Measurements from ENCODE around the gene GAPT.
A peak's percentile ranks its signal among the peaks of the same experiment; 100 is the strongest.

The GAPT gene

DNA sequence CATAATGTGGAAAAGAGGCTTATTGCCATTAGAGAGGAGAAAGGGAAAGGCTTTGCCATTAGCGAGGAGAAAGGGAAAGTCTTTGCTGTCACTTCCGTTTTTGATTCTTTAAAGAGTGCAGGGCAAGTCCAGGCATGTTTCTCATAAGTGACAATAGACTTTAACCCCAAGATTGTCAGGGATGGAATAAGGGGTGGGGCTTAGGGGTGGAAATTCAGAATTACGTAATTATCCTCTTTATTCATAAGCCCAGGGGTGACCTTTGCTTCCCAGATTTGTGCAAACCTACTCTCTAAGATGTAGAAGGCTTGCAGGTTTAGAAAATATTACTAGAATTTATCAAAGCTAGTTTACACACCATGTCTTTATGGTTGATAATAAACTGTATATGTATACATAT, 29.1 kb upstream of the GAPT start:
- peak; percentile 15 for DNase-seq

DNA sequence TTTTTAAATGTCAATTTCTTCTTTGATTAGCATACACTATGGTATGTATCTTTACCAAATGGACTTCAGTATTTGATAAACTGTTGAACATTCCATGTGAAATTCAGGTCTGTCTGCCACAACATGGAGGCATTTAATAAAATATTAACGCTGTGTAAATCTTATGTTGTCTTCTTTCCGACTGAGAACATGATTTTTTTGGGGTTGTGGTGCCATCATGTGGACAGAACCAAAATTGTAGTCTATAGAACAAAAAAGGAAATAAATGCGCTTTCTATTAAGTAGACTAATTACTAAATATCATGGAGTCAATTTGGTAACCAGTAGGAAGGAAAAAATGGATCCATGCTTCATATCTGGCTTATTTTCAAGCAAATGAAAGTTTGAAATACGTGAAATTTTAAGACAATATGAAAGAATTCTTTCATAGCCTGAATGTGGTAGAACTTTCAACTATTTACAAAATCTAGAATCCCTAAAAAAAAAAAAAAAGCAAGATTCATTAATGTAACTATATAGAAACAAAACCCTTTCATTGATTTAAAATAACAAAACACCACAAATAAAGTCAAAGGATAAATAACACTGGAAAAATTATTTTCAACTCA, 28.5 kb upstream of the GAPT start:
- peak; percentile 67 for DNase-seq

DNA sequence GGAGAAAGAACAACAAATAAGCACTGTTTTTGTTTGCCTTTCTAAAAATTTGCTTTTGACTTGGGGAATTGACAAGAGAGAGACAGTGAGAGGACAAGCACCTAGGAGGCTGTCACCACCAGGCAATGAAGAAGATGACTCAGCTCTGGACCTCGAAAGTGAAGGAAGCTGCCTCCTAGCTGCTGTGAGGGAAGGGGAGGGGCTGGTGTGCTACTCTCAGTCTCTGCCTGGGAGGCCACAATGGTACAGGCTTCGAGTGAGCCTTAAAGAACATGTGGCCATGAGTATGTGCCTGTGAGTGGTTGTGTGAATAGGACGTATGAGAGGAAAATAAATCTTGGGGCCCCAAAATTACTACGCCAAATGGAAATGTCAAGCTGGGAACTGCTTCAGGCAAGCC, 24.3 kb upstream of the GAPT start:
- DNase-seq, result peak; percentile 68

DNA sequence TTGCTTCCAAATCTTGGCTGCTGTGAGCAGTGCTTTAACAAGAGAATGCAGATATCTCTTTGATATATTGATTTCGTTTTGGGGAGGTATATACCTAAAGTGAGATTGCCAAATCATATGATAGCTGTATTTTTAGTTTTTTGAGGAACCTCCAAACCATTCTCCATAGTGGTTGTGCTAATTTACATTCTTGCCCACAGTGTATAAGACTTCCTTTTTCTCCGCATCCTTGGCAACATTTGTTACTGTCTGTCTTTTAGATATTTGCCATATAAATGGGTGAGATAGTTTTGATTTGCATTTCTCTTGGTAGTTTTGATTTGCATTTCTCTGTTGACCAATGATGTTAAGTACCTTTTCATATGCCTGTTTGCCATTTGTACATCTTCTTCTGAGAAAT, 21.3 kb upstream of the GAPT start:
- no peak for DNase-seq

DNA sequence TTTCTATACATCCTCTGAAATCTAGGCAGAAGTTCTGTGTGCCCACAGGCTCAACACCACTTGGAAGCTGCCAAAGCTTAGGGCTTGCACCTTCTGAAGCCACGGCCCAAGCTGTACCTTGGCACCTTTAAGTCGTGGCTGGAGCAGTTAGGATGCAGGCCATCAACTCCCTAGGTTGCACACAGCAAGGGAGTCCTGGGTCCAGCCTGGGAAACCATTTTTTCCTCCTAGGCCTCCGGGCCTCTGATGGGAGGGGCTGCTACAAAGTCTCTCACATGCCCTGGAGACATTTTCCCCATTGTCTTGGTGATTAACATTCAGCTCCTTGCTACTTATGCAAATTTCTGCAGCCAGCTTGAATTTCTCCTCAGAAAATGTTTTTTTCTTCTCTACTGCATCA, 15.8 kb upstream of the GAPT start:
- no peak for DNase-seq

DNA sequence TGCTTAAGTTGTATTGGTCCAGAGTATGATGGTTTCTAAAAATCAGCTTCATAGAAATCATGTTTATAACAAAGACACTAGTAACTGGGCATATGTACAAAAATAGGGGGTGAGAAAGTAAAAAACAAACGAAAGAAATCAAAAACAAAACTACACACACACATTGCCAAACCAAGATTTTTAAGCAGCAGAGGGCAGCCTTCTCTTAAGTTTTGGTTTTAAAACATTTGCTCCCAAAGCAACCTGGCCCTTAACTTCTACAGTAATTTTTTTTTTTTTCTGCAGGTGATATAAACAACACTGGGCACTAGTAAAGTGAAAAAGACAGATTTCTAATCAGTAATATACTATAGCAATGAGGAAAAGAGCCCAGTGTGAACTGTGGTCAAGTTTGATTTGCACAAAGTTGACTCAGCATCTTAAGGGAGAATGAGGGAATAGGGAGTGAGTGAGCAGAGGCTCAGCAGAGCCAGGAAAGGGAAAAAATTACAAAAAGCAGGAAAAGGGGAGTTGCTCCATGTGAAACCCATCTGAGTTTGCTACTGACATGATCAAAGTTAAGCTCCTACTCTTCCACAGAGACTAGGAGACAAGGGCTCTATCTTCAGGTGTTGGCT, 13.4 kb upstream of the GAPT start:
- no peak for DNase-seq

DNA sequence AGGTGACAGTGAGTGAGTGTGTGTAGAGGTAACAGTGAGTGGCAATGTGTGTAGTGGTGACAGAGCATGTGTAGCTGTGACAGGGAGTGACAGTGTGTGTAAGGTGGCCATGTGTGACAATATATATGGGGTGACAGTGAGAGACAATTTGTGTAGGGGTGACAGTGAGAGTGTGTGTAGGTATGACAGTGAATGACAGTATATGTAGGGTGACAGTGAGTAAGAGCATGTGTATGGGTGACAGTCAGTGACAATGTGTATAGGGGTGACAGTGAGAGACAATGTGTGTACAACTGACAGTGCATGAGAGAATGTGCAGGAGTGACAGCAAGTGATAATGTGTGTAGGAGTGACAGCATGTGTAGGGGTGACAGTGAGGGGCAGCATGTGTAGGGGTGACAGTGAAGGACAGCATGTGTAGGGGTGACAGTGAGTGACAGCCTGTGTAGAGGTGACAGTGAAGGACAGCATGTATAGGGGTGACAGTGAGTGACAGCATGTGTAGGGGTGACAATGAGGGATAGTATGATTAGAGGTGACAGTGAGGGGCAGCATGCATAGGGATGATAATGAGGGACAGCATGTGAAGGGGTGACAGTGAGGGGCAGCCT, 10.1 kb upstream of the GAPT start:
- no peak for DNase-seq

DNA sequence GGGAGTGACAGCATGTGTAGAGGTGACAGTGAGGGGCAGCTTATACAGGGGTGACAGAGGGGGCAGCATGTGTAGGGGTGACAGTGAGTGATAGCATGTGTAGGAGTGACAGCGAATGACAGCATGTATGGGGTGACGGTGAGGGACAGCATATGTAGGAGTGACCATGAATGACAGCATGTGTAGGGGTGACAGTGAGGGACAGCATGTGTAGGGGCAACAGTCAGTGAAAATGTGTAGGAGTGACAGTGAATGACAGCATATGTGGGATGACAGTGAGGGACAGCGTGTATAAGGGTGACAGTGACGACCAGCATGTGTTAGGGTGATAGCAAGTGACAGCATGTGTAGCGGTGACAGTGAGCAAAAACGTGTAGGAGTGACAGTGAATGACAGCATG, 9.4 kb upstream of the GAPT start:
- no peak for DNase-seq

DNA sequence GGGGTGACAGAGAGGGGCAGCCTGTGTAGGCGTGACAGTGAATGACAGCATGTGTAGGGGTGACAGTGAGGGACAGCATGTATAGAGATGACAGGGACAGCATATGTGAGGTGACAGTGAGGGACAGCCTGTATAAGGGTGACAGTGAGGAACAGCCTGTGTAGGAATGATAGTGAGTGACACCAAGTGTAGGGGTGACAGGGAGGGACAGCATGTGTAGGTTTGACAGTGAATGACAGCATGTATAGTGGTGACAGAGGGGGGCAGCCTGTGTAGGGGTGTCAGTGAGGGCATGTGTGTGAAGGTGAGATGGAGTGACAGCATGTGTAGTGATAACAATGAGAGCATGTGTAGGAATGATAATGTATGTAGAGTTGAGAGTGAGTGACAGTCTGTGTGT, 8.7 kb upstream of the GAPT start:
- DNase-seq, result no peak

DNA sequence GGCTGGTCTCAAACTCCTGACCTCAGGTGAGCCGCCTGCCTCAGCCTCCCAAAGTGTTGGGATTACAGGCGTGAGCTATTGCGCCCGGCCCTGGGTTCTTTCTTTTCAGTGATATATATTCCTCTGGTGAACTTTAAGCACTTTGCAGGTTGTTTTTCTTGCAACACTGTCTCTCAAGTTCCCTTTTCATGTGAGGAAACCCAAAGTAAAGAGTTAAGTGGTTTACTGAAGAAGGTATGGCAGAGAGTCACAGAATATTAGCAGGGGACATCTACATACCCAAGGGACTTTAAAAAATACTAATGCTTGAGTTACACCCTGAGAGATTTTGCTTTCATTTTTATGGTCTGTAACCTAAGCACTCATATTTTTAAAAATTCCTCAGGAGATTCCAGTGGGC, 6.7 kb upstream of the GAPT start:
- DNase-seq, result no peak

DNA sequence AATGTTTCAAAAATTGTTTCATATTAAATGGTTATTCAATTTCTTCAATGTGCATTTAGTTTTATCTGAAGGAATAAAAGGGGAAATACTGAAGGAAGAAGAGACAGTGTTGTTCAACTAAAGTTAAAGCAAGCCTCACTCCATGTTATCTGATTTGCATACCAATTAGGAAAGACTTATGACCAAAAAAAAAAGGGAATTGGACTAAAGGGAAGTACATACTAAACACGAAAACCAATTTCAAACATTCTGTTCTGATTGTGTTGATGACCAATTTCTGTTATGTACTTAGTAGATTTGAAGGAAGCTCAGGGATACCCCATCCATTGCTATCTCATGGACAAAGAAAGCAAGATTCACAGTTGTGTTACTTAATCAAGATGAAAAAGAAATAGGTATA, 4.9 kb upstream of the GAPT start:
- DNase-seq, result no peak

DNA sequence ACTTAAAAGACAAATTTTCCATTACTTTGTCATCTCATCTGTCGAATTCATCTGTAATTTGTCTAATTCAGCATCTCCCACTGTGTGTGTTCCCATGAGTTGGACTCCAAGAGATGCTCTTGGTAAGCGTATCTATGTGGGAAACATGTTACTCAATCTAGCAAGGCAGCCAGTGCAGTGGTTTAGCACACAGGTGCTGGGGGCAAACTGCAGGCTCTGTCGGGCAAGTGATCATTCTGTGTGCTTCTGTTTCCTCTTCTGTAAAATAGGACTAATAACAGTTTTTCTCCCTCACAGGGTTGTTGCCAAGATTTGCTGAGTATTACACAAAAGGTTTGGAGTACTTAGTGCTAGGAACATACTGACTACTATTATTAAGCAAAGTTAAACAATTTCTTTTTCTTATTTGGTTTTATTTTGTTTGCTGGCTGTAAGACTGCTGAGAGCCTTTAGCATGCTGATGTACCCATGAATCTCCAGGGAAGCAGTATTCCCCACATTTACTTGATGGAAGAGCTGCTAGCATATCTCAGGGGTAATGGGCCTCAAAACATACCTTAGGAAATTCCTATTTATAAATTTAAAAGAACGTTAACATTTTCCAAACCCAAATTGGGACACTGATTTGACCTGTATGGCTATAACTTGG, 709 bp upstream of the GAPT start:
- no peak for DNase-seq

DNA sequence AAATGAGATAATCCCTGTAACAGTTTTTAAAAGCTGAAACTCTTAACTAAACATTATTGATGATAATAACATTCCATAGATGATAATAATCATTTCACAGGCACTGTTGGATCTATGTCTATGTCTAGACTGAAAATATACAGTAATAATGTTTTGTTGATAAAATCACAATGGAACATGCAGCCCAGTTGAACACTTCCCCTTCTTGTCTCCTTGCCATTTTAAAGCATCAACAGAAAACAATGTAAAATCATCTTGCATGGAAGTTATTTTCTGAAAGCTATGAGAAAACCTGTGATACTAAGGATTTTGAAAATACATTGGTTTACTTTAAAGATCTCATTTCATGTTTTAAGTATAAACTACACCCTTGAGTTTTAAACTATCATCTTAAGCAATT, 1.9 kb downstream of the GAPT start:
- DNase-seq, result no peak

DNA sequence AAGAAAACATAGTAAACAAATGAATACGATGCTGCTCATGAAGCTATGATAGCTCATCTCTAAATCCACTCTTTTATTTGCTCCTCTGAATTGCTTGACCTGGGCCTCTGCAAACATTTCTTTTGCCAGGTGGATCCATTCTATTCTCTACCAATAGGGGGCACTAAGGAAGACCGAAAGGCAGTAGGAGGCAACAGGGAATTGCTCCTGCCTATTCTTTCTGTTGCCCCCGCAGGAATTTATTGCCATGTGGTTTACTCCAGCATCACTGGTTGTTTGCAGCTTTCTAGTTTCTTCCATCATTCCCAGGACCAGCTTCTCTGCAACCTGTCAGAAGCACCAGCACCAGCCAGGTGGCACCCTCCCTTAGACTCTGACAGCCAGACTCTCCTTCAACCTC, 5.3 kb downstream of the GAPT start:
- no peak for DNase-seq

DNA sequence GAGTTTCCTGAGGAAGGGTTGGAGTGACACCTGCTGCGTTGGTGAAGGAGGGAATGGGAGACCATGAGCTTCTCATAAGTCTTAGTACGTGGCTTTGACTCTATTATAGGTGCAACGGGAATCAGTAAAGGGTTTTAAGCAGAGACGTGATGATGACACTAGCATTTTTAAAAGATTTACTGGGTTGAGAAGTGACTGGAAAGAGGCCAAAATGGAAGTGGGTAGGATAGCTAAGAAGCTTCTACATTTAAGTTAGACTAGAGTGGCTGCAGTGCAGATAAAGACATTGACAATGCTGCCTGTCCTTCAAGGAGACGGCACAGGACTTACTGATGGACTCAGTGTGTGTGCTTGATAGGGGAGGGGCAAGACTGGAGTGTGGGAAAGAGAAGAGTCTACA, 6.2 kb downstream of the GAPT start:
- no peak for DNase-seq

DNA sequence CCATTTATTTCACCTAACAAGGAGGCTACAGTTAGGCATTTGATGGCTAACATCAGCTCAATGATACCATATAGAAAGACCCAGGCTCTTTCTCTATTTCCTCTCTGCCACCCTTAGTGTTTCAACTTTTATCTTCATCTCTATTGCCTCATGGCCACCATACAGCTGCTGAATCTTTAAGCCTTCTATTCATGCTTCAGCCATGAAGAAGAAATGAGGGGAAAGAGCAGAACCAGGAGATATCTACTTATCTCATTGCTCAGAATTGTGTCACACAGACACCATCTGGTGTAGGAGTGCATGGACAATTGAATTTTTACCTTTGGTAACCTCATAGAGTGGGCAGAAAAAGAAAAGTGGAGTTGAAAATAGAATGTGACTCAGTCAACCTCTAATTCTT, 6.7 kb downstream of the GAPT start:
- DNase-seq, result no peak

DNA sequence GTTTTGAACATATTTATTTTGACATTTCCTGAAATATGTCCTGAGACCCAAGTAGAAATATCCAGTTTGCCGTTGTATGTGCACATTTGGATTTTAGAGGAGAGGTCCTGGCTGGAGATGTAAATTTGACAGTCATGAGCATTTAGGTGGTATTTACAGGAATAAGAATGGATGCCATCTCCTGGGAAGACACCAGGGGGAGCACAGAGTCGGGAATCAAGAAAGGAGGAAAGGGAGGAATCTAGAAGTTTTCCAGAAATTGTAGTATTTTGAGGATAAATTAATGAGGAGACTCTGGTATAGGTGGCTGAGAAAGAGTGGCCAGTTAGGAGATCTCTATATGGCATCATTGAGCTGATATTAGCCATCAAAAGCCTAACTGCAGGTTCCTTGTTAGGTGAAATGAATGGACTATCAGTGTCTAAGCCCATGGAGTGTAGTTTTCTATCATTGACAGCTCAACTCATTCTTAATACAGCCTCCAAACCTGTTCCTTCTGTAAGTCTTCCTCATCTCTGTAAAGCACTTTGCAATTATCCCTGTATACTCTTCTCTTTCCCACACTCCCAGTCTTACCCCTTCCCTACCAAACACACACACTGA, 7.2 kb downstream of the GAPT start:
- DNase-seq, result peak; percentile 27

DNA sequence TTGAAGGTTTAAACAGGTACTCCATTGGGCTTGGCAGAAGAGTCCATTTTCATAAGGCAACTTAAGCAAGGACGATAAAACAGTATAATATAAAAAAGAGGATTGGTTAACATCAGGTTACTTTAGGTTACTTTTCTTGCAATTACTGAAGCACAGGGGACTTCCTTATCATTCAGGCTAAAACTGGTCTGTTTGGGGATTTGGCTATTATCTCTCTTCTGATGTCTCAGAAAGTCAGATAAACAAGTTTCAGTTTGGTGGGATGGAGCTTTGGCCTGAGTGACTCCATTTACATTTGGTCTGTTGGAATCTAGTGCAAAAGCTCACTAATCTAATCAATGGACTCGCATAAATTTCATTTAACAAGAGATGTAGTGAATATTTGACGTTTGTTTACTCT, 8.0 kb downstream of the GAPT start:
- DNase-seq, result no peak

DNA sequence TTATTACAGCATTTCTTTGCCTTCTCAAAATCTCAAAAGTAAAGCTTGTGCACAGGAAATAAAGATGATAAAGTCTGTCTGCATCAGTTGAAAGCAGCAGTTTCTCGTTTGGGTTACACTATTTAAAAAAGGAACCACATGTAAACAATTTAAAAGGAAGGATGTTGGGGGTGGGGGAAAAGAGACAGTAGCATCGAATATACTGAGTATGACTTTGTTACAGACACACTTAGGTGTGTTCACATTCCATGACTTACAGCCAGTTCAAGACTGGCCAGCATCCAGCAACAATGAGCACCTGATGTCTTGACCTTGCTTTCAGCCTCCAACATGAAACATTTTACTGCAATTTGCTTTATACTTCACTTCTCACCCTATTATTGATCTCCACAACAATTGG, 8.7 kb downstream of the GAPT start:
- DNase-seq, result no peak

DNA sequence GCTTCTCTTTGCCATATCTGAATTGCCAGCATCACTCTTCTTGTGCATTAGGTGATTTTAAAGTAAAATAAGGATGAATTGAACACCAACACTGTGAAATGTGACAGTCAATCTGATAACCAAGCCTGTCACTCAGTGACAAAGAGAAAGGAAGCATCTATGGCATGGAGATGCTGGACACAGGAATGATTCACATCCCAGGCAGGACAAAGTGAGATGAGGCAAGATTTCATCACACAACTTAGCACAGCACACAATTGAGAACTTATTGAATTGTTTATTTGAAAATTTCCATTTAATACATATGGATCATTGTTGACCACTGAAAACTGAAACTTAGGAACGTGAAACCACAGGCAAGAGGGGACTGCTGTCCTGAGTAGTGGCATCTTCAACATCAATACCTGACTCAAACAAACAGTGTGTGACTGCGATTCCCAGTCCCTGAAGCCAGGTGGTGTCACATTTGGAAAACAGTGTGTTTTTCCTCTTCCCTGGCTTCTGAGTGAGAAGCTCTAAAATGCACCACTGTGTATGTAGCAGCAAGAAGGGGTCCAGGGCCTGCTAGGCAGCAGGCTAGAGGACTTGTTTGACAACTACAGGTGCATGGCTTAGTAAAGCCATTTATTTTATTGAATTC, 10.7 kb downstream of the GAPT start:
- DNase-seq, result peak; percentile 9

DNA sequence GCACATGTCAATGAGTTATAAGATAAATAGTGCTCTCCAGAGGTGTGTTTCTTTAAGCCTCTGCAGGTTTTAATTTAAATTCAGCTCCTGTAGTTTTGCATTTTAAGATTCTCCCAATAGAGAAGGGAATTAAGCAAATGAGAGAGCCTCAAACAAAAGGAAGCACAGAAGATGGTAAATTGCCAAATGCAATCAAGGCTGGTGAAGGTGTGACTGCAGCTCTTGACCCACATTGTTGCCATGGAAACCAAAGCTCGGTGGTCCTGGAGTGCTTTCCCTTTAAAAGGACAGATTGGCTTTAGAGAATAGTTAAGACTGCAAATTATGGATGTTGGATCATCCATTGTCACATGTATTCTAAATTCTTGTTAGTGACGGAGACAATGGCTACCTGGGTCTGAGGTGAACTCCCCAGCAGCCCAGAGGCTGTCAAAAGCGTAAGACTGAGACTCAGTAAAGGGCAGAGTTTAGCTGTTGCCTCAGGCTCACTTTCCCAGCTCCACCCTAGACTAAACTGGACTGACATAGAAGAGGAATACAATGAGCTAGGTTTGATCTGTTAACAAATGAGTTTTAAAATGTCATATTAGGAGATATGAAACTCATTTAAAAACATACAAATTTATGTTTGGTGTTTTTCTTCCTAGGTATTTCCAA, 12.3 kb downstream of the GAPT start:
- DNase-seq, result no peak

DNA sequence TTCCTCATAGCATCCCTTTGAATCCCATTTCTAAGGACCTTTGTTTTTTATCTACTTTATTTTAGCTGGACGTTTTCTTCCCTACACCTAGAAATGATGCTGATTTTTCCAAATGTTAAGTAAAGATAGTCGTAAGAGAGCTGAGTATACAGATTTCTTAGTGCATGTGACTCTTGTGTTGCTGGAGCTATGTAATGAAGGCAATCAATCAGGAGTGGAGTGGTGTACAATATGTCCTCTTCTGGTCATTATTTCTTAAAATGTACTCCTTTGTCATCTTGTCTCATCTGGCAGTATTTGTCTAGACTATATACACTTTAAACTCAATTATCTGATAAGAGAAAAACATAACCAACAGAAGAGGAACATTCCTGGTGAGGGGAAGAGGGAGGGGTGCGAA, 13.5 kb downstream of the GAPT start:
- DNase-seq, result no peak

DNA sequence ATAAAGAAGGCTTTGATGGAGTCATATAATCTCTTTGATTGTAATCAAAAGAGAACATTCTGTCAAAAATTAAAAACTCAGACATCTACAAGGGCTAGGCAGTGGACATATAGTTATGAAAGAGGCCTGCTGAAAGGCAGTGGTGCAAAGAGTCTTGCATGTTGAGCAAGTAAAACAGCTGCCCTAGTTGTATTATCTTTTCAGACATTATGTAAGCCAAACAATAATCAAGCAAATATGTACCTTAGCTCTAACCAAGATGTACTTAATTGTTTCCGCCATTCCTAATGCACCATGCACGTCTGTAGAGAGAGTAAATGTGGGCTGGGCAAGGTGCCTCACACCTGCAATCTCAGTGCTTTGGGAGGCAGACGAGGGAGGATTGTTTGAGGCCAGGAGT, 14.3 kb downstream of the GAPT start:
- no peak for DNase-seq
